Chondrocyte (in vitro differentiated cells): Measurements from ENCODE around the gene CADM2. TPM values are rescaled to one million over a fixed set of nuclear protein-coding genes. Genes with fewer than 3 reads are reported as not detected.

Experiments
- DNase-seq: peaks from one replicate; pipeline ENCODE4 v3.0.0; 2021; ENCODE audit warnings: mixed read lengths, low spot score
- H3K27ac Mint-ChIP-seq: one replicate; pipeline ENCODE4 v1.8.0; 2021; ENCODE audit warnings: mild to moderate bottlenecking, moderate library complexity, mixed read lengths; ENCODE audit not compliant: unreplicated experiment
- H3K27me3 Mint-ChIP-seq: 2 replicates; pipeline ENCODE4 v1.8.0; 2021; ENCODE audit warnings: low read depth, mixed read lengths
- H3K36me3 Mint-ChIP-seq: 2 replicates; pipeline ENCODE4 v1.8.0; 2021; ENCODE audit warnings: low read depth, mixed read lengths
- H3K4me1 Mint-ChIP-seq: 2 replicates; pipeline ENCODE4 v1.8.0; 2021; ENCODE audit warnings: low read depth, mild to moderate bottlenecking, mixed read lengths
- H3K4me3 Mint-ChIP-seq: one replicate; pipeline ENCODE4 v1.8.0; 2021; ENCODE audit warnings: mild to moderate bottlenecking, moderate library complexity, mixed read lengths; ENCODE audit not compliant: unreplicated experiment
- H3K9me3 Mint-ChIP-seq: 2 replicates; pipeline ENCODE4 v1.8.0; 2021; ENCODE audit warnings: low read depth, mixed read lengths
- CTCF ChIP-seq: fragments of 200-600 bp; sonication (generic); IDR thresholded peaks from 2 replicates; pipeline ENCODE4 v1.5.0; 2021; ENCODE audit warnings: antibody characterized with exemption, mild to moderate bottlenecking, moderate library complexity
- total RNA-seq: library from RNA; stranded (reverse); gene quantifications from 3 replicates; pipeline ENCODE4 v1.2.1, GENCODE V29; 2021

Gene CADM2
- total RNA-seq, 1 donor from 2014 or later = 1.1 TPM

DNA sequence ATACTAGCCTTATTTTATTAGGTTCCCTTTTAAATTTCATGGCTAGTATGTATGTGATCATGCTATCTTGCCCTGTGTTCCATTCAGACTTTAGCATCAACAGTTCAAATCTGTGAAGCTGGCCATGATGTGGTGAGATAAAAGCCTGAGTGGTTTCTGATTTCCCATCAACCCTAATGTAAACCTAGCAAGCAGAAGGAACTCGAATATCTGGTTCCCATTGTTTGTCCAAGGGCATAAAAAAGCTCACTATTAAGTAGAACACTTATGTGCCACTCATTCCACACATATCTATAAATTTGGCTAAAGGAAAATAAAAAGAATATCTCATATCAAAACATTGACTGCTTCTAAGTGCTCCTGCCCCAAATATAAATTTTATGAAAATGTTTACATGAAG, 311.7 kb downstream of the CADM2 start:
- no peak for TF ChIP-seq CTCF
- no peak overlapping the region for H3K27ac Mint-ChIP-seq

DNA sequence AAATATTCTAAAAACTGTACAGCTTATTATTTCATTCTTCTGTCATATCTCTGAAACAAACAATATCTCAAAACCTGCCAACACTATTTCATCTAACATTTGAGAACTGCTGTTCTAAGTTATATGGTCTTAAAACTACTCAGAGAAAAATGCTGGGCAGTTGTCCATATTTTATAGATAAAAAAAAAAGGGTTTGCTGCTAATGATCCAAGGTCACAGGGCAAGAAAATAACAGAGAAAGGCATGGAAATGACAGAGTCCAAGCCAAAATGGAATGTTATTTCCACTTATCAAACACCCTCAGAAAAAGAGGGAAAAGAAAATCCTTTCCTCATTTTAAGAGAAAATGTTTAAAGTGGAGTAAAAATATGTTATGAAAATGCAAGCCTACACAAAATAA, 313.1 kb downstream of the CADM2 start:
- Mint-ChIP-seq H3K9me3 (no peaks in the 10 kb centered on the region), H3K36me3 (no peaks in the 10 kb centered on the region), H3K27me3 (peaks cover 2% of the 10 kb centered on the region), H3K27ac (no peak overlapping the region), H3K4me1 (no peaks in the 10 kb centered on the region), H3K4me3 (no peak overlapping the region)
- no peak for DNase-seq
- TF ChIP-seq CTCF = no peak

More for the DNA sequence above, 311.7 kb downstream of the CADM2 start:
- no peak for DNase-seq
- no peak overlapping the region for H3K4me3 Mint-ChIP-seq
- no peaks in the 10 kb centered on the region for H3K4me1 Mint-ChIP-seq
- H3K36me3 Mint-ChIP-seq = no peaks in the 10 kb centered on the region
- H3K9me3 Mint-ChIP-seq = no peaks in the 10 kb centered on the region
- peaks cover 5% of the 10 kb centered on the region for H3K27me3 Mint-ChIP-seq

DNA sequence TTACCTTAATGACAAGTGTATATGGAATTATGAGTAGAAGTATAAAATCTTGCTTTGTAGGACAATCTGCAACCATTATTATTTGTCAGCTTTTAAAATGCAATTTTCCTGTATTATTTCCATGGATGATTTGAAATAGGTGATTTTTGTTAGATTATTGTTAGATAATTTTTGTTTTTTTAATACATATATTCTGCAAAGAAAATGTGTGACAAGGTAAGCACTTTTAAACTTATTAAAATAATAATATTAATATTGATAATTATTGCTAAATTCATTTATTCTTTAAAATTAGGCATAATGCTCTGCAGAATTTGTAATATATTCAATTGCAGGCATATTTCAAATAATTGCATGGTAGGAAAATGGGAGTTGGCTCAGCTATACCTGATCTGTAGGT, 329.5 kb downstream of the CADM2 start:
- H3K27ac Mint-ChIP-seq = no peak overlapping the region
- no peak overlapping the region for H3K4me3 Mint-ChIP-seq
- H3K27me3 Mint-ChIP-seq = peaks cover 10% of the 10 kb centered on the region
- no peaks in the 10 kb centered on the region for H3K36me3 Mint-ChIP-seq
- H3K9me3 Mint-ChIP-seq = peaks cover 4% of the 10 kb centered on the region
- DNase-seq = no peak
- no peak for TF ChIP-seq CTCF
- H3K4me1 Mint-ChIP-seq = no peaks in the 10 kb centered on the region

GRCh38 chr3:85297291-85297690, 338.5 kb downstream of the CADM2 start:
- H3K9me3 Mint-ChIP-seq = peaks cover 2% of the 10 kb centered on the region
- no peak overlapping the region for H3K27ac Mint-ChIP-seq
- H3K36me3 Mint-ChIP-seq = no peaks in the 10 kb centered on the region
- DNase-seq = no peak
- H3K4me3 Mint-ChIP-seq = no peak overlapping the region
- peaks cover 6% of the 10 kb centered on the region for H3K27me3 Mint-ChIP-seq
- H3K4me1 Mint-ChIP-seq = no peaks in the 10 kb centered on the region
- TF ChIP-seq CTCF = no peak

DNA sequence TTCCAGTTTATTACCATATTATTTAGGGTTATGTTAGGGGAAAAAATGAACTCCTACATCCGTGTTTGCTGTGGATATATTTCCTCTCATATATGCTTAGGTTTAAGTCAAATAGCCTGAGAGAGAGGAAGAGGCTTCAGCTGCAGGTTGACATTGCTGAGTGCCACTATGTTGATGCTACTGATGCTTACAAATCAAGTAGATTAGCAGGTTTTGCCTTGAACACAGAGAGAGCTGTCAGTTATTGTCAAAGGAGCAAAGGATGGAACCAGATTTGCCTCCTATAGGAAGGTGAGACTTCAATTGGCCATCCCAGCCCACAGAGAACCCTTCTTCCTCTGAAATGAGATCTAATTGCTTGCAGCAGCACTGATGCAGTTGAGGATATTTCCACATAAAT, 339.2 kb downstream of the CADM2 start:
- H3K27me3 Mint-ChIP-seq = peaks cover 6% of the 10 kb centered on the region
- DNase-seq = no peak
- H3K4me1 Mint-ChIP-seq = no peaks in the 10 kb centered on the region
- H3K9me3 Mint-ChIP-seq = no peaks in the 10 kb centered on the region
- H3K36me3 Mint-ChIP-seq = no peaks in the 10 kb centered on the region
- no peak overlapping the region for H3K27ac Mint-ChIP-seq
- no peak overlapping the region for H3K4me3 Mint-ChIP-seq
- no peak for TF ChIP-seq CTCF
